KMS-11 (cell line): Measurements from ENCODE around the gene TBATA.

Experiments
- H2AFZ ChIP-seq: fragments of 200-600 bp; sonication (generic); 2 replicates; pipeline ENCODE4 v1.6.1; 2016; ENCODE audit warnings: antibody characterized with exemption, mixed run types, low read depth
- H3K27ac ChIP-seq: fragments of 200-600 bp; sonication (generic); 2 replicates; pipeline ENCODE4 v1.6.1; 2016; ENCODE audit warnings: mild to moderate bottlenecking, mixed run types
- H3K27me3 ChIP-seq: fragments of 200-600 bp; sonication (generic); 2 replicates; pipeline ENCODE4 v1.6.1; 2017; ENCODE audit warnings: mild to moderate bottlenecking, low read depth, mixed run types, moderate library complexity; ENCODE audit not compliant: insufficient read depth
- H3K36me3 ChIP-seq: fragments of 200-600 bp; sonication (generic); 2 replicates; pipeline ENCODE4 v1.6.1; 2017; ENCODE audit warnings: mild to moderate bottlenecking, mixed run types; ENCODE audit not compliant: insufficient read depth
- H3K4me1 ChIP-seq: fragments of 200-600 bp; sonication (generic); 2 replicates; pipeline ENCODE4 v1.6.1; 2016; ENCODE audit warnings: mild to moderate bottlenecking, low read depth, mixed run types; ENCODE audit not compliant: poor library complexity, severe bottlenecking
- H3K4me2 ChIP-seq: fragments of 200-600 bp; sonication (generic); 2 replicates; pipeline ENCODE4 v1.7.0; 2016; ENCODE audit warnings: mild to moderate bottlenecking, mixed run types
- H3K4me3 ChIP-seq: fragments of 200-600 bp; sonication (generic); IDR thresholded peaks from 2 replicates; pipeline ENCODE4 v1.6.1; 2017; ENCODE audit warnings: low read depth, low read length, mixed read lengths; ENCODE audit not compliant: insufficient read depth
- H3K79me2 ChIP-seq: fragments of 200-600 bp; sonication (generic); 2 replicates; pipeline ENCODE4 v1.6.1; 2016; ENCODE audit warnings: low read depth, mixed run types; ENCODE audit not compliant: insufficient read depth
- H3K9ac ChIP-seq: fragments of 200-600 bp; sonication (generic); 2 replicates; pipeline ENCODE4 v1.6.1; 2016; ENCODE audit warnings: mild to moderate bottlenecking, mixed run types
- H4K20me1 ChIP-seq: fragments of 200-600 bp; sonication (generic); 2 replicates; pipeline ENCODE4 v1.6.1; 2016; ENCODE audit warnings: mild to moderate bottlenecking, mixed run types; ENCODE audit not compliant: insufficient read depth
- CTCF ChIP-seq: fragments of 200-600 bp; sonication (generic); conservative IDR thresholded peaks from 2 replicates; pipeline ENCODE4 v1.6.1; 2017; ENCODE audit warnings: low read depth, mild to moderate bottlenecking, antibody characterized with exemption, low read length, moderate library complexity, mixed read lengths

The TBATA gene

GRCh38 chr10:70832852-70833528 is 47.8 kb upstream of the TBATA start:
- Histone ChIP-seq H3K27ac (no peak overlapping the region), H3K79me2 (no peaks in the 10 kb centered on the region), H3K4me1 (no peaks in the 10 kb centered on the region), H3K9ac (no peak overlapping the region), H3K36me3 (no peaks in the 10 kb centered on the region), H2AFZ (no peak overlapping the region), H3K4me3 (no peak overlapping the region), H3K4me2 (no peak overlapping the region), H4K20me1 (no peaks in the 10 kb centered on the region), H3K27me3 (no peaks in the 10 kb centered on the region)
- TF ChIP-seq CTCF: no peak

- Histone ChIP-seq H3K4me1 (no peaks in the 10 kb centered on the region), H3K9ac (no peak overlapping the region)
Measured at GRCh38 chr10:70832221-70832620, 47.0 kb upstream of the TBATA start.

GRCh38 chr10:70830164-70830563 is 45.0 kb upstream of the TBATA start:
- Histone ChIP-seq H3K27me3 (no peaks in the 10 kb centered on the region), H3K9ac (no peak overlapping the region), H3K4me1 (no peaks in the 10 kb centered on the region), H3K4me3 (no peak overlapping the region), H4K20me1 (no peaks in the 10 kb centered on the region), H3K27ac (no peak overlapping the region), H3K36me3 (no peaks in the 10 kb centered on the region), H3K4me2 (no peak overlapping the region), H3K79me2 (no peaks in the 10 kb centered on the region), H2AFZ (no peak overlapping the region)
- TF ChIP-seq CTCF: no peak

More at GRCh38 chr10:70832221-70832620, 47.0 kb upstream of the TBATA start:
- H3K36me3 ChIP-seq: no peaks in the 10 kb centered on the region
- H3K4me2 ChIP-seq: no peak overlapping the region
- H3K79me2 ChIP-seq: no peaks in the 10 kb centered on the region
- H3K27ac ChIP-seq: no peak overlapping the region
- no peaks in the 10 kb centered on the region for H3K27me3 ChIP-seq
- TF ChIP-seq CTCF: no peak
- H2AFZ ChIP-seq: no peak overlapping the region
- no peak overlapping the region for H3K4me3 ChIP-seq
- H4K20me1 ChIP-seq: no peaks in the 10 kb centered on the region

GRCh38 chr10:70829543-70829942 is 44.4 kb upstream of the TBATA start:
- no peak overlapping the region for H3K4me2 ChIP-seq
- no peaks in the 10 kb centered on the region for H3K36me3 ChIP-seq
- TF ChIP-seq CTCF: no peak
- H2AFZ ChIP-seq: no peak overlapping the region
- H3K4me1 ChIP-seq: no peaks in the 10 kb centered on the region
- H3K9ac ChIP-seq: no peak overlapping the region
- no peak overlapping the region for H3K4me3 ChIP-seq
- no peaks in the 10 kb centered on the region for H4K20me1 ChIP-seq
- H3K79me2 ChIP-seq: no peaks in the 10 kb centered on the region
- H3K27me3 ChIP-seq: no peaks in the 10 kb centered on the region
- no peak overlapping the region for H3K27ac ChIP-seq
